BLaER1 treated with 17β-estradiol and CSF1 and Interleukin-3, amounts not matched to agents 10 nM and 100 nM (cell line): ENCODE measurements around the gene NUAK1.
A peak's percentile ranks its signal among the peaks of the same experiment; 100 is the strongest.

Experiments
- H3K27ac ChIP-seq, 11 experiments: shearing (Covaris generic); formaldehyde crosslinking; 2 replicates each; pipeline ENCODE4 v1.8.1; 2022
- H3K27me3 ChIP-seq, 11 experiments: shearing (Covaris generic); formaldehyde crosslinking; 2 replicates each; pipeline ENCODE4 v1.8.1; 2022
- H3K36me3 ChIP-seq, 11 experiments: shearing (Covaris generic); formaldehyde crosslinking; 2 replicates each; pipeline ENCODE4 v1.8.1; 2022
- H3K4me1 ChIP-seq, 10 experiments: shearing (Covaris generic); formaldehyde crosslinking; 2 replicates each; pipeline ENCODE4 v1.8.1; 2022
- H3K4me2 ChIP-seq, 11 experiments: shearing (Covaris generic); formaldehyde crosslinking; 2 replicates each; pipeline ENCODE4 v1.8.1; 2022
- H3K4me3 ChIP-seq, 10 experiments: shearing (Covaris generic); formaldehyde crosslinking; 2 replicates each; pipeline ENCODE4 v1.8.1; 2022
- H3K9ac ChIP-seq, 11 experiments: shearing (Covaris generic); formaldehyde crosslinking; 2 replicates each; pipeline ENCODE4 v1.8.1; 2022
- H3K9me3 ChIP-seq, 11 experiments: shearing (Covaris generic); formaldehyde crosslinking; replicated peaks in 1 of 11; 2 replicates each; pipeline ENCODE4 v1.8.1; 2022
- H4K20me1 ChIP-seq, 11 experiments: shearing (Covaris generic); formaldehyde crosslinking; 2 replicates each; pipeline ENCODE4 v1.8.1; 2022
- Cebpa-rat ChIP-seq, 11 experiments: shearing (Covaris generic); IDR thresholded peaks; 2 replicates each; pipeline ENCODE4 v1.8.1; 2022

The NUAK1 gene

DNA sequence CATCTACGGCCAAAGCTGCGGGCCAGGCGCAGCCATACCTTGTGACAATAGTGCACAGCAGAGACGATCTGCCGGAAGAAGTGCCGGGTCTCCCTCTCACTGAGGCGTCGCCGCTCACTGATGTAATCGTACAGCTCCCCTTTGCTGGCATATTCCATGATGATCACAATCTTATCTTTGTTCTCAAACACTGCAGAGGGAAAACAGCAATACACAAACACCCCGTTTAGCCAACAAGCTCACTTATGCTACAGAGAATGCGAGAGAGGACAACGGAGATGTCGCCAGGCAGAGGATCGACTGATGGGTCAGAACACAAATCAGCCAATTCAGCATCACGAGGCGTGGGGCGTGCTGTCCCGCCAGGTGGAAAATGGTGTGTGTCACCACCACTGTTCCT is 52.1 kb downstream of the NUAK1 start:
- no peak overlapping the region for H3K27ac ChIP-seq
- no peak for TF ChIP-seq Cebpa-rat (IDR thresholded peaks at IDR 0.05)
- no peaks in the 10 kb centered on the region for H3K9me3 ChIP-seq
- no peaks in the 10 kb centered on the region for H4K20me1 ChIP-seq
- peaks cover 0 to 14% (median 0%) of the 10 kb centered on the region in 10 experiments; a peak in 6 of 20 replicates for H3K4me1 ChIP-seq
- no peak overlapping the region for H3K4me2 ChIP-seq
- no peak overlapping the region for H3K9ac ChIP-seq
- H3K4me3 ChIP-seq: no peak overlapping the region
- H3K36me3 ChIP-seq: no peaks in the 10 kb centered on the region
- H3K27me3 ChIP-seq: no peaks in the 10 kb centered on the region

DNA sequence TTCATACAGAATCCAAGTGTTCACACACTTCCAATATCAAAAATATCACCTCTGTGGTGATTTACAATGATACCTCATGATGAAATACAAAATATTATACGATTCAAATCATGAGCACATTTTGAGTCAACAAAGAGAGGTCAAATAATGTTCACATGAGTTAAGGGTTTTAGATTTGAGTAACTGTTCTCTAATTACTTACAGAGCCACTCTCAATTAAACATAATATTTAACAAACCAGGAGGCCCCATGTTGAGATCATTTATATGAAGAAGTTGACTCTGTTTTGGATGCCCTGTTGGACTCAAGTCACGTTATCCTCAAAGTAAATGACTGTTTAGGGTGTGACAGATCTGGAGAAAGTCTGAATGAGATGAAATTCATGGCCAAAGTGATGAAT is 53.5 kb downstream of the NUAK1 start:
- Histone ChIP-seq H3K27me3 (no peaks in the 10 kb centered on the region), H3K9me3 (no peaks in the 10 kb centered on the region), H3K4me2 (no peak overlapping the region), H3K36me3 (no peaks in the 10 kb centered on the region), H3K27ac (no peak overlapping the region), H3K9ac (no peak overlapping the region), H3K4me3 (no peak overlapping the region), H3K4me1 (peaks cover 0 to 15% (median 0%) of the 10 kb centered on the region in 10 experiments; a peak in 6 of 20 replicates), H4K20me1 (no peaks in the 10 kb centered on the region)
- no peak for TF ChIP-seq Cebpa-rat (IDR thresholded peaks at IDR 0.05)

DNA sequence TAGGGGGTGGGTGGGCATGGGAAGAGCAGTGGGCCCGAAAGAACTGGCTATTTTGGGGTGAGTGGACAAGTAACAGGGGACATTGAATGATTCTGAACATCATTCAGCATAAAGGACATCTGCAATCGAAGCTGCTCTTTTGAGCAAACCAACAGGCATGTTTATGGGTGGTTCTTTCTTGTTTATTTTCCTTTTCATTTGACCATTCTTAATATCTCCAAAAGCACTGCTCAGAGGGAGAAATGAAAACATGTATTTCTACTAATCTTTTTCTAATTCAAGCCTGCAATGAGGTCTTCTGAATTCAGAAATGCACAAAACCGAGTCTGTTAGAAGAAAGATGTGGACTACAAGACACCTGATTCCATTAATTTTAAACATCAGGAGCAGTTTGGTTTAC is 54.0 kb downstream of the NUAK1 start:
- no peak for TF ChIP-seq Cebpa-rat (IDR thresholded peaks at IDR 0.05)
- Histone ChIP-seq H3K4me1 (peaks cover 0 to 15% (median 0%) of the 10 kb centered on the region in 10 experiments; a peak in 6 of 20 replicates), H4K20me1 (no peaks in the 10 kb centered on the region), H3K9me3 (no peaks in the 10 kb centered on the region), H3K4me2 (no peak overlapping the region), H3K9ac (no peak overlapping the region), H3K27ac (no peak overlapping the region), H3K4me3 (no peak overlapping the region), H3K36me3 (no peaks in the 10 kb centered on the region), H3K27me3 (no peaks in the 10 kb centered on the region)

DNA sequence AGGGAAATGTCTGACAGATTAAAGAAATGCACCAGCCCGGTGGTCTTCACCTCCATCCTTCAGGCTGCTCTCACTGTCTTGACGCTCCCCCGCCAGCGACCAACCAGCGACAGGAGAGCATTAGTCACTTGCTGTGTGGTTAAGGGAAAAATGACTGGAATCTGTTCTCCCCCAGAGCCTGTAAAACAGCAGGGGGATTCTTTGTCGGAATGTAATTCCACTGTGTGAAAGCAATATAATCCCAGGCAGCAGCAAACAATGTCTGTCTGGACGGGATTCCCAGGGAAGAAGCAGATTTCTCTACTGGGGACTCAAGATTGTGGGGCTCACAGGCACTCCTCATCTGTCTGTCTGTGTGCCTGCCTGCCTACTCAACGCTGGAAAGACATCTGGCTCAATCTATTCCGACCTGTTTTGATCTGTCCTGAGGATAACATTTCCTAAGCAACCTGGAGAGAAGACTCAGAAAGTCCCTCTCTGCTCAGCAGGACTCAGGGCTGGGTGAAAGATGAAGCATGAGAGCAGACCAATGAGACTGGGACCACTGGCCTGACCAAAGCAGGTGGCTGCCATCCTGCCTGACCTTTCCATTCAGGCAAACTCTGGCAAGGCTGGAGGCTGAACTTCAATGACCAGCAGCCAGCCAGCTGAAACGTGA is 54.6 kb downstream of the NUAK1 start:
- Histone ChIP-seq H3K9ac (no peak overlapping the region), H3K27me3 (no peaks in the 10 kb centered on the region), H4K20me1 (no peaks in the 10 kb centered on the region), H3K4me2 (no peak overlapping the region), H3K4me3 (no peak overlapping the region), H3K9me3 (no peaks in the 10 kb centered on the region), H3K36me3 (no peaks in the 10 kb centered on the region), H3K27ac (no peak overlapping the region), H3K4me1 (peaks cover 0 to 15% (median 0%) of the 10 kb centered on the region in 10 experiments; a peak in 6 of 20 replicates)
- TF ChIP-seq Cebpa-rat (IDR thresholded peaks at IDR 0.05): no peak

DNA sequence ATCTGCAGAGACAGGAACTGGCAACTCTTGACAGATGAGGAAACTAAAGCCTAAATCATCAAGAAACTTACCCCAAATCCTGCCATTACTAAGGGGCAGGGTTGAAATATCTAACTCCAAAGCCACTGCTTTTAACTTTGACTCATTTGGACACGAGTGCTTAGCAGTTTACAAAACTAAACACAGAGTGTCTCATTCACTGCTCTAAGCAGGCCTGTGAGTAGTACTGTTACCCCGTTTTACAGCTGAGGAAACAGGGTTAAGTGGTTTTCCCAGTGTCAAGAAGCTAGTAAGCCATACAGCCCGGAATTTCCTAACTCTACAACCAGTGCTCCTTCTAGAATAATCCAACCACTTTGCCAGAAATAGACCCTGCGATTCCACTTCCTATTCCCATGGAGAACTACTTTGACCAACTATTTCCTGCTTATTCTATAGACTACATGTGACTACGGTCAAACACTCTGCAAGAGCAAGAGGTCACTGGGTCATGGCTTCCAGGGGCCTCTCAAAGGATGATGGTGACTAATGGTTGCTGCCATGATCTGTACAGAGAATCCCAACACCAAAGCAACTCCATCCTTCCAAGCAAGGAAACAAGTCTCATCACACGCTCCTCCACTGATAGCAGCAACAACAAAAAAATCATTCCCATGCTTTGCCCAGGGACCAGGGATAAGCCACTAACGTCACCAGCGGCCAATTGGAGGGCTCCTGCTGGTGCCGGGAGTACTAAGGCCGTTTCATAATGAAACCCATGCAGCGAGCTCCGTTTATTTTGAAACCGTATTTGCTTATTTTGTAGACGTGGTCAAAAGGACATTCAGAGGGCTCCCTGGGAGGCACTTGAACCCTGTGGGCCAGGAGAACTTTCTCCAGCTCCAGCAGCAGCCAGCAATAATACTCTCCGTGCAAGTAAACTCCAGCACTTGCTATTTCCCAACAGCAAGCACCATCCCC is 56.3 kb downstream of the NUAK1 start:
- H3K4me2 ChIP-seq: peak overlapping the region in 4 of 11 experiments; percentile 9 to 61 (median 34); a peak in 6 of 22 replicates
- no peak overlapping the region for H3K4me3 ChIP-seq
- no peaks in the 10 kb centered on the region for H3K9me3 ChIP-seq
- H3K9ac ChIP-seq: no peak overlapping the region
- TF ChIP-seq Cebpa-rat (IDR thresholded peaks at IDR 0.05): no peak
- H3K27me3 ChIP-seq: no peaks in the 10 kb centered on the region
- peaks cover 0 to 15% (median 0%) of the 10 kb centered on the region in 10 experiments; a peak in 6 of 20 replicates for H3K4me1 ChIP-seq
- no peak overlapping the region for H3K27ac ChIP-seq
- no peaks in the 10 kb centered on the region for H4K20me1 ChIP-seq
- no peaks in the 10 kb centered on the region for H3K36me3 ChIP-seq

DNA sequence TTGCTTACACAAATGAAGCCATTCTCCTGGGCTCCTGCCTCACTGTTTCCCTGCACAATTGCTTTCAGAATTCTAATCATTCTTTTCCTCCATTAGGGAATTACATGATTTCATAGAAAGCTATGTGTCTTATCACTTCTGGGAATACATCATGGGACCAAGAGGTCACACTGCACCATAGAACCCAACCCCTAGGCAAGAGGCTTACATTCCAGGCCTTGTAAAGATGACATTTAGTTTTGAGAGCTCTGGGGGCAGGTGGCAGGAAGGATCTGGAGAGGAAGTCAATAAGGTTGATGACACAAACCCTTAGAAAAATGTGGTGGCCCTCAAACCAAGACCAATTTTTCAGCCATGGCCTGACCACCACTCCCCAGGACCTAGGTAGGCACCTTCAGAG is 57.1 kb downstream of the NUAK1 start:
- Histone ChIP-seq H3K27me3 (no peaks in the 10 kb centered on the region), H3K9me3 (no peaks in the 10 kb centered on the region), H3K9ac (no peak overlapping the region), H3K4me1 (peaks cover 0 to 15% (median 0%) of the 10 kb centered on the region in 10 experiments; a peak in 6 of 20 replicates), H3K36me3 (no peaks in the 10 kb centered on the region), H3K4me2 (peak overlapping the region in 2 of 11 experiments; percentile 30 to 38; a peak in 1 of 22 replicates), H3K27ac (no peak overlapping the region), H4K20me1 (no peaks in the 10 kb centered on the region), H3K4me3 (no peak overlapping the region)
- no peak for TF ChIP-seq Cebpa-rat (IDR thresholded peaks at IDR 0.05)

DNA sequence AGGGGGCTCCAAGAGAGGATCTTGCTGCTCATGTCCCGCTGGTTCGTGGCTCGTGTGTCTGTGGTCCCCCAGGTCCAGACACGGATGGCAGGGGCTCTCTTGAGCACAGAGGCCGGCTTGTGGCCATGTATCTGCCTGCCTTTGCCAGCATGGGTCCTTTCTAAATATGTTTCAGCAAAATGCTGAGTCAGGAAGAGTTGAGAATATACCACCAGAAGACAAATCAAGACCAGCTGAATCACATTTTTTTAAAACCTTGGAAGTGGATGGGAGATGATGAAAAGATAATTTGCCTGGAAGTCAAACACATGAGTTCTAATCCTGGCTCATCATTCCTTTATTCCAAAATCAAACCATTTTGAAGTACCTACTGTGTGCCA is 58.0 kb downstream of the NUAK1 start:
- Histone ChIP-seq H3K27me3 (no peaks in the 10 kb centered on the region), H4K20me1 (no peaks in the 10 kb centered on the region), H3K9ac (no peak overlapping the region), H3K27ac (no peak overlapping the region), H3K9me3 (no peaks in the 10 kb centered on the region), H3K4me3 (no peak overlapping the region), H3K4me2 (no peak overlapping the region), H3K4me1 (peaks cover 0 to 15% (median 0%) of the 10 kb centered on the region in 10 experiments; a peak in 6 of 20 replicates), H3K36me3 (no peaks in the 10 kb centered on the region)
- no peak for TF ChIP-seq Cebpa-rat (IDR thresholded peaks at IDR 0.05)

DNA sequence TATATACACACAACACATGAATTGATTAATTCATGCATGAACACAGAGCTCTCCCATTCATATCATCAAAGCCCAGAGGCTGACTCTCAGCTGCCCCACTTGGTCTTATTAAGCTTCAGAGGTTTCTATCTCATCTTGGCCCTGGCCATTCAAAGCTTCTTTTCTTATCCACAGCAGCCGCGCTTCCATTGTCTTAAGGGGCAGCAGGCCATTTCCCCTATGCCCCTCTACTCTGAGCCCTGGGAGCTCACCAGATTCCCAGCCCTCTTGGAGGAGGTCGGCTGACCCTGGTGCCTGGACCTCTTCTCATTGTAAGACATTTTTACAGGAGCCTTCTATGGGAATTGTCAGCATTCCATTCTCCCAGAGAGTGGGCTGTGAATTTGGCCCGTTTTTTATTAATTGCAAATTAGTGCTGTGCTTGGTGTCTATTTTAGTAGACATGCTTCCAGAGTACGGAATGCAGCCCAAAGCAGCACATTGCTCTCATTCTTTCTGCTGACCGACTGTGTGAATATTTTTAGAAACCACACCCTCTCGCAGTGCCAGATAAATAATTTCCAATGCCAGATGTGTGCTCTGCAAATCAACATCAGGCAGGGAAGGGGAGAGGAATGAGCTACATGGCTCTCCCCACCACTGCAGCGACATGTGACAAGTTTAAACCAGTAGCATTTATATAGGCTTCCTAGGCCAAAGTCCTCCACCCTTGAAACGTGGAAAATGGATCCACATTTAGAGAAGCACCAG is 58.5 kb downstream of the NUAK1 start:
- no peak overlapping the region for H3K4me3 ChIP-seq
- TF ChIP-seq Cebpa-rat (IDR thresholded peaks at IDR 0.05): no peak
- no peaks in the 10 kb centered on the region for H3K27me3 ChIP-seq
- no peaks in the 10 kb centered on the region for H3K36me3 ChIP-seq
- H3K9ac ChIP-seq: no peak overlapping the region
- H3K27ac ChIP-seq: no peak overlapping the region
- H3K9me3 ChIP-seq: no peaks in the 10 kb centered on the region
- no peaks in the 10 kb centered on the region for H4K20me1 ChIP-seq
- H3K4me1 ChIP-seq: peaks cover 0 to 15% (median 0%) of the 10 kb centered on the region in 10 experiments; a peak in 6 of 20 replicates
- no peak overlapping the region for H3K4me2 ChIP-seq
